LNCAP (cell line): ENCODE results near the gene C17orf114.

Source experiments
- TF ChIP-seq, protein P1 (sequence below): fragments of 450-650 bp; IDR thresholded peaks from 2 replicates; pipeline ENCODE4 v1.5.1; 2017; ENCODE audit warnings: mild to moderate bottlenecking

The C17orf114 gene

DNA sequence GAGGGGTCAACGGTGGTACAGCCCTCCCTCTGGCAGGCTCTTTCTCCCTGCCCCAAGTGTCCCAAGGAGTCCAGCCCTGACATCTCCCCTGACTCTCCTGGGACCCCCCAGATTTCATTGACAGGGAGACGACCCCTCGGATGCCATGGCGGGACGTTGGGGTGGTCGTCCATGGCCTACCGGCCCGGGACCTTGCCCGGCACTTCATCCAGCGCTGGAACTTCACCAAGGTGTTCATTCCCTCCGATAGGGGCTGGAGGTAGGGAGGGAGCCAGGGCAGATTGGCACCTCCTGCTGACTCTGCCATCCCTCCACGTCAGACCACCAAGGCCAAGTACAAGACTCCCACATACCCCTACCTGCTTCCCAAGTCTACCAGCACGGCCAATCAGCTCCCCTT is 14.7 kb upstream of the C17orf114 start:
- TF ChIP-seq, protein P1, sequence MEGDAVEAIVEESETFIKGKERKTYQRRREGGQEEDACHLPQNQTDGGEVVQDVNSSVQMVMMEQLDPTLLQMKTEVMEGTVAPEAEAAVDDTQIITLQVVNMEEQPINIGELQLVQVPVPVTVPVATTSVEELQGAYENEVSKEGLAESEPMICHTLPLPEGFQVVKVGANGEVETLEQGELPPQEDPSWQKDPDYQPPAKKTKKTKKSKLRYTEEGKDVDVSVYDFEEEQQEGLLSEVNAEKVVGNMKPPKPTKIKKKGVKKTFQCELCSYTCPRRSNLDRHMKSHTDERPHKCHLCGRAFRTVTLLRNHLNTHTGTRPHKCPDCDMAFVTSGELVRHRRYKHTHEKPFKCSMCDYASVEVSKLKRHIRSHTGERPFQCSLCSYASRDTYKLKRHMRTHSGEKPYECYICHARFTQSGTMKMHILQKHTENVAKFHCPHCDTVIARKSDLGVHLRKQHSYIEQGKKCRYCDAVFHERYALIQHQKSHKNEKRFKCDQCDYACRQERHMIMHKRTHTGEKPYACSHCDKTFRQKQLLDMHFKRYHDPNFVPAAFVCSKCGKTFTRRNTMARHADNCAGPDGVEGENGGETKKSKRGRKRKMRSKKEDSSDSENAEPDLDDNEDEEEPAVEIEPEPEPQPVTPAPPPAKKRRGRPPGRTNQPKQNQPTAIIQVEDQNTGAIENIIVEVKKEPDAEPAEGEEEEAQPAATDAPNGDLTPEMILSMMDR, result no peak

DNA sequence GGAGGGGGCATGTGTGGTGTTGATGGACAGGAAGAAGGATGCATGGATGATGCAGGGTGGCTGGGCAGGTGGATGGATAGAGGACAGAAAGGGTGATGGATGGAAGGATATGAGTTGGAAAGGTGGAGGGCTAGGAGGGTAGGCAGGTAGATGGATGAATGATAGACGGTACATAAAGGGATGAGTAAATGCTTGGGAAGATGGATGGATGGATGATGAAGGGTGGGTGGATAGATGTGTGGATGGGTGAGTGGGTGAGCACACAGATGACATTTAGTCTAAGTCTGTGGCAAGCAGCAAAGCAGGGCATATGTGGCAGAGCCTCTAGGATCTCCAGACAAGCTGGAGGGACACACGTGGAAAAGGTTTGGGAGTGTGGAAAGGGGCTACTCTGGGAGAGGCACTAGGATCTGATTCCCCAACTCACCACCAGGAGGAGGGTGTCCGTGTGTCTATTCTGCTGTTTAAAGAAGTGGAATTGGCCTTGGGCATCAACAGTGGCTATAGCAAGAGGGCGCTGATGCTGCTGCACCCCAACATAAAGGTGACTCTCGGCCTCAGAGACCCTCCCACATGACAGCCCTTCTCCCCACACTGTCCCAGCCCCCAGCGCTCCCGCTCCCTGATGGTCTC is 13.0 kb upstream of the C17orf114 start:
- TF ChIP-seq, protein P1, result no peak

DNA sequence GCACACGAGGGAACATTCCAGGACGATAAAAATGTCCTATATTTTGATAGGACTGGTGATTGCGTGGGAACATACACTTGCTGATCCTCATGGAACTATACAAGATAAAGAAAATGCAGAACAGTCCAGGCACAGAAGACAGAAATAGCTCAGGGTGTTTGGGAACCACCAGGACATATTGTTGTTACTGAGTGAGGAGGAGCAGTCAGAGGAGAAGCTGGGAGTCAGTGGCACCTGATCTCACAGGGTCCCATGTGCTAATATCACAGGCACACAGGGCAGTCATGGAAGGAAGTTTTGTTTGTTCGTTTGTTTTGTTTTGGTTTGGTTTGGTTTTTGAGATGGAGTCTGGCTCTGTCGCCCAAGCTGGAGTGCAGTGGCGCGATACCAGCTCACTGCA is 10.6 kb upstream of the C17orf114 start:
- TF ChIP-seq, protein P1, result no peak

DNA sequence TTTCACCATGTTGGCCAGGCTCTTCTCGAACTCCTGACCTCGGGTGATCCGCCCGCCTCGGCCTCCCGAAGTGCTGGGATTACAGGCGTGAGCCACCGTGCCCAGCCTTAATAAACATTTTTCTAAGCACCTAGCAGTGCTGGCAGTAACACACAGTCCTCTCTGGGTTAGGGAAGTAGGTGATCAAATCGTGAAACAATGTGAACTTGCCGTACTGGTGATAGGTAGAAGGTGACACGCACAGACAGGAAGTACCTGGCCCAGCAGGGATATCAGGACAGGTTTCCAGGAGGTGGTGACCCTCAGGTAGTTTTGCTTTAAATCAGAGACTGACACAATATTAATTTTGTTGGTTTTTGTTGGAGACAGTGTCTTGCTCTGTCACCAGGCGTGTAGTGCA is 9.3 kb upstream of the C17orf114 start:
- TF ChIP-seq, protein P1, result no peak

DNA sequence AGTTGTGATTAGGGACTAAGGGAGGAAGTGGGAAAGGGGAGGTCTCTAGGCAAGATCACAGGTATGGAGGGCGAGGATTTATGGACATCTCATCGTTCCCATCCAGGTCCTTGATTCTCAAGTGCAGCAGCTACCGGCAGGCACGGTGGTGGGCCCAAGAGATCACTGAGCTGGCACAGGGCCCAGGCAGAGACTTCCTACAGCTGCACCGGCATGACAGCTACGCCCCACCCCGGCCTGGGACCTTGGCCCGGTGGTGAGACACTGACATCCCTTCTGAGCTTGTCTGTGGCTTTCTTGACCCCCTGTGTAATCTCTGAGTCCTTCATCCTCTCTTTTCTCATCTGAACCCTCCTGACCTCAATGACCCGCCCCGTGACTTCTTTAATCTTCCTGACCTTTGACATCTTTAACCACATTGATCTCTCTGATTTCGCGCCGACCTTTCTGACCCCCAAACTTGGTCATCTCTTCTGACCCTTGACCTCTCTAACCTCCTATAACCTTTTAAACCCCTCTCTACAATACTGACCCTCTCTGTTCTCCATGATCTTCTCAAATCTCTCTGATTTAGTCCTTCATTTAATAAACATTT is 8.7 kb upstream of the C17orf114 start:
- TF ChIP-seq, protein P1, result no peak

DNA sequence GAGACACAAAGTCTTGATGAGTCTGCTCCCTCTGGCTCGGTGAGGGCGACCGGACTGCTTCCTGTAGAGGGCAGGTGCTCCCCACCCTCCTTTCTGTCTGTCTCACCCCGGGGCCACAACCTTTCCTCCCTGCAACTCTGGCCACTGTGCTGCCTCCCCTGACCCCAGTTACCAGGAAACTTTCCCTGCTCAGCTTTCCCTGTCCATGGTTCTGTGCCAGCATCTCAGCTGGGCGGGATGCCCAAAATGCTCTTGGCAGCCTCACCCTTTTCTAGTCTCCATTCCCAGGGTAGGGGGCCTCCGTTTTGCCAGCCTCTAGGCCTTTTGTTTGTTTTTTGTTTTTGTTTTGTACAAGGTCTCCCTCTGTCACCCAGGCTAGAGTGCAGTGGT is 6.2 kb upstream of the C17orf114 start:
- TF ChIP-seq, protein P1, result no peak

DNA sequence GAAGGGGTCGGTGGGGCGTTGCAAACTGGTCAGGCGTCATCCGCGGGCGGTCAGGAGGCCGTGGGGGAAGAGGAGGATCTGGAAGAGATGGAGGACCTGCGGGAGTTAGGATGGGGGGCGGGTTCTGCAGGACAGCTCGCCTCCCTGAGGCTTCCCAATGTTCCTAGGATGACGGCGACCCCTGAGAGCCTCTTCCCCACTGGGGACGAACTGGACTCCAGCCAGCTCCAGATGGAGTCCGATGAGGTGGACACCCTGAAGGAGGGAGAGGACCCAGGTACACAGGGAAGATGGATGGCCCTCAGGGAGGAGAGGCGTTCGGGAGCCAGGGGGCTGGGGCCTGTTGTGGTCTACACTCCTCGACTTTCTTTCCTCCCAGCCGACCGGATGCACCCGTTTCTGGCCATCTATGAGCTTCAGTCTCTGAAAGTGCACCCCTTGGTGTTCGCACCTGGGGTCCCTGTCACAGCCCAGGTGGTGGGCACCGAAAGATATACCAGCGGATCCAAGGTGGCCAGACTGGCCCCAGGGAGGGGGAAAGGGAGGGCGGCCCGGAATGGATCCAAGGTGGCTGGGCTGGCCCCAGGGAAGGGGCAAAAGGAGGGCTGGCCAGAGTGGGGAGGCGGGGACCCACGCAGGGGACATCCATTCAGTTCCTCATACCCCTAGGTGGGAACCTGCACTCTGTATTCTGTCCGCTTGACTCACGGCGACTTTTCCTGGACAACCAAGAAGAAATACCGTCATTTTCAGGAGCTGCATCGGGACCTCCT is 5.7 kb upstream of the C17orf114 start:
- TF ChIP-seq, protein P1, result no peak
